ENCODE measurements around the gene NTN3.

Gene NTN3

DNA sequence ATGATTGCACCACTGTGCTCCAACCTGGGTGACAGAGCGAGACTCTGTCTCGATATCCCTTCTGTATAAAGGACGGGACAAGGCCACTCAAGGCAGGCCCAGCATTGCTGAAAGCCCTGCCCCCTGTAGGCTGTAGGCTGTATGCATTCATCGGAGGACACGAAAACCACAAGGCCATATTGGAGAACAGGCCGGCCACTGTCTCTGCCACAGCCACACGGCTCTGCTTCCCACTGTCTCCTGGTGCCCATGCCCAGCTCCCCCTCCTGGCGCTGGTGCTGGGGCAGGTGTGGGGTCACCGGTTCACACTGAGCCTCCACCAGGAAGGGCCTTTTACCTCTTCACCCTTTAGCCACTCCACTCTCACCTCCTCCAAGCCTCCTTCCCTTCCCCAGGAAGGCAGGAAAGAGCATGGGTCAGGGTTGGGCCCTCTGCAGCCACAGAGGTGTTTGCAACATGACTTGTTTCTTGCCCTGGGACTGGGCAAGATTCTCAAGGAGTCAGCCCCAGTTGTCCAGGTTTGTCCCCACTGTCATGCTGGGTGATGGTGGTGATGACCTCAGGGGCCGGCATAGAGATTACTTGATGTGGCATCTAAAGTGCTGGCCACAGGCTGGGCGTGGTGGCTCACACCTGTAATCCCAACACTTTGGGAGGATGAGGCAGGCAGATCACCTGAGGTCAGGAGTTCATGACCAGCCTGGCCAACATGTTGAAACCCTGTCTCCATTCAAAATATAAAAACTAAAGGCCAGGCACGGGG is 5.3 kb upstream of the NTN3 start:
- in situ Hi-C loops (cut with MboI; ENCODE audit: low sequenced_read_pairs), result no loop called here

DNA sequence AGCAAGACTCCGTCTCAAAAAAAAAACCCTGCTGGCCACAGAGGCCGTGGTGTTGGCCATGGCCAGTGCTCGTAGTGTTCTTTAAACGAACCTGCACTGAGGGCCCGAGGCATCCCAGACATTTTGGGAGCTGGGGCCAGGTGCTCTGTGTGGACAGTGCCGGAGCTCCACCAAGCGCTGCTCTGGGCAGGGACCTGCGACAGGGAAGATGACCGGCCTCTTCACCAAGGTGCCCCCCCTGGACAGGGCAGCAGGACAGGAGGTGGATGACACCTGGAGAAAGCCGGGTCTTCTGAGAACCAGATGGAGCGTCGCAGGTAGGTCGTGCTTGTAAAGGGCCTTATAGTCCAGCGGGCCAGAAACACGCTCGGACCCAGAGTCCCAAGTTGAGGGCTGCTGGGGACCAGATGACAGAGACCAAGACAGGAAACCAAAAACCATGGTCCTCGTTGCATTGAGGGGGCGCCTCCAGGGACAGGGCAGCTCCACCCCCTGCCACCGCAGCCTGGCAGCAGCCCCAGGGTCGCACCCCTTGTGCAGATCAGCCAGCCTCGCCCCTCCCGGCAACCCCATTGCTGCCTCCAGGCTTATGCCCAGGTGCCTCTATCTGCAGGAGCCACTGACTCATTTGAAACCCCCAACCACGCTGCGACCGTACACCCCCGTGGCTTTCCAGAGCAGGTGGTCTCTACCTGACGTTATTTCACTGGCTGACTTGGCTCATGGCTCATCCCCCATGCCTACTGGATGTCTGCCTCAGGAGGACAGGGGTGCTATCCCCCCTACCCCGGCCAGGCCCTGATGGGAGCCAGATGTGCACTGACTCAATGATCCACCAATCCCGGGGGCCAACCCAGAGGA is 4.2 kb upstream of the NTN3 start:
- in situ Hi-C loops (cut with MboI; ENCODE audit: low sequenced_read_pairs), result no loop called here

- in situ Hi-C loops (cut with MboI; ENCODE audit: low sequenced_read_pairs), result no loop called here
Observed at GRCh38 chr16:2467528-2468232, 3.4 kb upstream of the NTN3 start.

DNA sequence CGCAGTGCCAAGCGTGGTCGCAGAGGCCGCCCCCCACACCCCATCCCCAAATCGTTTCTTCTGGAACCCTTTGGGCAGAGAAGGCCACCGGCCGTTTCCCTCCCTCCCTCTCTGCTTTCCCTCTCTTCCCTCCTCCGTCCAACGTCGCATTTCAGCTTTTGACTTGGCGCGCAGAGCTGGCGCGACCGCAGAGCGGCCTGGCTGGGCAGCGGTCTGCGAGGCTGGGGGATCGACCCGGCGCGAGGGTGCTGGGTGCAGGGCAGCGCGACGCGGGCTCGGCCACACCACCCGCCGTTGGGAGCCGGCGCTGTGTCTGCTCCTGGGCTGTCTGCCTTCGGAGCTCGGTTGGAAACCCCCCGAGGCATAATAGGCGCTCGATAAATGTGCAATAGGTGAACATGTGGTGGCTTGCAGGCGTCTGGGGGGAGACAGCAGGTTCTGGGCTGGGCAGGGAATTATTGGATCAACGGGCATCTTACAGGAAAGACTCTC is 2.8 kb upstream of the NTN3 start:
- in situ Hi-C loops (cut with MboI; ENCODE audit: low sequenced_read_pairs), result no loop called here

GRCh38 chr16:2468725-2469398 is 2.2 kb upstream of the NTN3 start:
- in situ Hi-C loops (cut with MboI; ENCODE audit: low sequenced_read_pairs), result no loop called here

DNA sequence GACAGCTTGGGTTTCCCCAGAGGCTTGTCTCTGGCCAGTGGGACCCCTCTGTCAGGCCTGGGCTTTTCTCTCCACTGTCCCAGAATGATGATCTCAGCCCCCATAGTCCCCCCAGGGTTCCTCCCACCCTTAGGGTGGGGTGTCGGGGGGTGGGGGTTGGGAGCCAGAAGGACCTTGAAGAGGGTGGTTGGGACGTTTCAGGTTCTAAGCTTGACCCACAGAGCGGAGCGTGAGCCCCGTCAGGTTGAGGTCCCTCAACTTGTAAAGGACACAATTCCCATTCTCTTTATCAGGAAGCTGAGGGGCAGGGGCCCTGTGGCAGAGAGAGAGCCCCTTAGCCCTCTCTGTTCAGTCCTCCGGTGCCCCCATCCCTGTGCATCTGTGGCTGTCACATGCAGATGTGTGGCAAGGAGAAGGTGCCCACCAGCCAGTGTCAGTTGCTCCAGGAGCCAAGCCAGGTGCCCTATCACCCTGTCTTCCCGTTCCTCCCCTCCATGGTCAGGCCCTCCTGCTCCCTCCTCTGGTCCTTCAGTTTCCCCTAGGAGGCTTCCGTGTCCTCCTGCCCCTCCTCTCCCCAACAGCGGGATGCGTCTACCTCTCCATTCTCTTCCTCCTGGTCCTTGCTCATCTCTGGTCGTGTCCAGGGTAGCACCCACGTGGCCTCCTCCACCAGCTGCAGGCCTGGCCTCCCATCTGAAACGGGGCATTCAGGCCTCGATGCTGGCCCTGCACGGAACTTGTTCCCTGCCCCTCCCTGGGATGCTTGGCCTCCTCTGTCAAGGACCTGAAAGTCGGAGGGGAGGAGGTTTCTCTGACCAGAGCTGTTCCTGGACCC is 1.5 kb upstream of the NTN3 start:
- in situ Hi-C loops (cut with MboI; ENCODE audit: low sequenced_read_pairs), result no loop called here

DNA sequence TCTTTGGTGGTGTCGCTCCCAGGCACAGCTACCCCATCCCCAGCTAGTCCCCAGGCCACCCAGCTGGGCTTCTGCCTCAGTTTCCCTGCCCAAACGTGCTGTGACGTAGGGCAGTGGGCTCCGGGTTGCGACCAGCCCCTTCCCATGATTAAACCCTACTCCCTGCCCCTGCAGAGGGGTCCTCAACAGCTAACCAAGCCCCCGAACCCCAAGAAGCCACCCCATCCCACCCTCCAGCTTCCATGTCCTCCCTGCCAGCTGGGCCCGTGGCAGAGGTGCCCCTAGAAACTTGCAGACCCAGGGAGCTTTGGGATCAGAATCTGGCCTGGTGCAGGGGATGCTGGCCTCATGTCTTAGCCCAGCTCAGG is 879 bp upstream of the NTN3 start:
- in situ Hi-C loops (cut with MboI; ENCODE audit: low sequenced_read_pairs), result no loop called here

GRCh38 chr16:2470603-2471015 is 488 bp upstream of the NTN3 start:
- in situ Hi-C loops (cut with MboI; ENCODE audit: low sequenced_read_pairs), result no loop called here

- in situ Hi-C loops (cut with MboI; ENCODE audit: low sequenced_read_pairs), result no loop called here
Observed at GRCh38 chr16:2471653-2472487, 773 bp downstream of the NTN3 start.

GRCh38 chr16:2472488-2472864 is 1.4 kb downstream of the NTN3 start:
- in situ Hi-C loops (cut with MboI; ENCODE audit: low sequenced_read_pairs), result no loop called here

- in situ Hi-C loops (cut with MboI; ENCODE audit: low sequenced_read_pairs), result no loop called here
Observed at GRCh38 chr16:2472885-2473445, 1.9 kb downstream of the NTN3 start.

DNA sequence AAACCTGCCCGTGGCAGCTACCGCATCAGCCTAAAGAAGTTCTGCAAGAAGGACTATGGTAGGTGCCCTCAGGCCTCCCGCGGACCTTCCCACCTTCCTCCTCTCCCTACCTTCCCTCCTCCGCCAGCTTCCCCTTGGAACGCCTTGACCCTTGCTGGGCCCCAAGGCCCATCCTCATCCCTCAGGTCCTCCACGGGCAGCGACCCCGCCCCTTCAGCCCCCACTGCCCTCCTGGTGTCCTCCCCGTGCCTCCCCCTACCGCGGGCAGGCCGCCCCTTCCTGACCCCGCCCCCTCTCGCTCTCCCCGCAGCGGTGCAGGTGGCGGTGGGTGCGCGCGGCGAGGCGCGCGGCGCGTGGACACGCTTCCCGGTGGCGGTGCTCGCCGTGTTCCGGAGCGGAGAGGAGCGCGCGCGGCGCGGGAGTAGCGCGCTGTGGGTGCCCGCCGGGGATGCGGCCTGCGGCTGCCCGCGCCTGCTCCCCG is 2.4 kb downstream of the NTN3 start:
- in situ Hi-C loops (cut with MboI; ENCODE audit: low sequenced_read_pairs), result no loop called here

- in situ Hi-C loops (cut with MboI; ENCODE audit: low sequenced_read_pairs), result no loop called here
Observed at GRCh38 chr16:2473999-2474876, 3.1 kb downstream of the NTN3 start.

GRCh38 chr16:2474877-2475412 is 3.8 kb downstream of the NTN3 start, which contains the start of gene TBC1D24:
Gene TBC1D24, plus strand, starts transcription at chr16:2475127. Its CDS starts 21,022 bp downstream, at chr16:2496149.
- in situ Hi-C loops (cut with MboI; ENCODE audit: low sequenced_read_pairs), result no loop called here

DNA sequence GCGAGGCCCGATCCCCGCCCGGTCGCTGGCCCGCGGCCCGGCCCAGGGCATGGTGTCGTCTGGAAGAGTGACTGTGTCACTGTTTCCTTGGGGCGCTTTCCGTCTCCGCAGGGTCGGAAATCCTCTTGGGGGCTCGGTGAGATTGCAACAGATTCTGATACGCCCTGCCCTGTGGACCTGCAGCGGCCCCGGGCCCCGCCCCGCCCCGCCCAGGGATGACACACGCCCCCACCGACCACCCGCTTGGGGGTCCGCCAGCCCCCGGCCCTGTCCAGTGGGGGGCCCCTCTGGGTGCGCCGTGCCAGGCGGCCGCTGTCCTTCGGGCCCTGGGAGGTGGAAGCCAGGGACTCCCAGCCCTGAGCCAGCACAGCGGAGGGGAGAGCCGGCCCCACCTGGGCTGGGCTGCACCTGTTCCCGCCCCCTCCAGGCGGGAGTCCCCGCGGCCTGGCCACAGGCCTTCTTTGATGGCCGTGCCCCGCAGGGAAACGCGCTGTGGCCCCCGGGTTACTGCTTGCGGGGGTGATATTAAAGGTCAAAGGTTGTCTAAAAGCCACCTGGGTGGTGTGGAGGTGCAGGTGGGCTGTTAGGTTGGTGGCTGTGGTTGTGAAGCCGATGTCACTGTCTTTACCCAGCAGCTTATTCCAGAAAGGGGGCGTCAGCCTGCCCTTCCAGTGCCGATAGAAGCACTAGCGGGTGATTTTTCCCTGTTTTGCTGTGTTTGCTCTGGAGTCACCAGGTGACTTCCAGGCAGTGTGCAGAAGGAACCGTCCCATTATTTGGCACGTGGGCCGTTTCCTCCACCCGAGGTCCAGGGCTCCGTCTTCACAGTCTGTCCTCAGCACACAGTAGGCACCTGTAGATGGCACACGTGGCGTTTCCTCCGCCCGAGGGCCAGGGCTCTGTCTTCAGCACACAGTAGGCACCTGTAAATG is 4.6 kb downstream of the NTN3 start:
- in situ Hi-C loops (cut with MboI; ENCODE audit: low sequenced_read_pairs), result no loop called here

DNA sequence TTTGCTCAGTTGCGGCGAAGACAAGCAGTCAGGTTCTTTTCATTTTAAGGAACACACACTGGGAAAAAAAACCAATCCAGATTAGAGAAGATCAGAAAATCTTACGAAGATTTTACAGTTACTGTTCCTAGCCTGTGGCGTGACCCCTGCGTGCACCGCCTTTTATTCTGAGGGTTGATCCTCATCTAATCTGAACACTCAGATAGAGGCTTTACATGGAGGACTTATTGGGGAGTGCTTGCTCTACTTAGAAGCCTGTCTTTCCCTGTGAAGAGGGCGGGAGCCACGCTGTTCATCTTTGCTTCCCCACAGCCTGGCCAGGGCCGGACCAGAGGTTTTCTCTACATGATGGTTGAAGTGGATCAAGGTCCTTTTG is 5.2 kb downstream of the NTN3 start:
- in situ Hi-C loops (cut with MboI; ENCODE audit: low sequenced_read_pairs), result no loop called here

Data from HL-60/S4 treated with phorbol 12-myristate 13-acetate at 8.2 ng/mL for 4 days and 3 days (cell line).